Gastrocnemius medialis (tissue), 4 donors: ENCODE results near the gene FGFRL1.

Source experiments
- POLR2A ChIP-seq, 2 donors: fragments of 450-650 bp; IDR thresholded peaks; one replicate each; pipeline ENCODE4 v1.6.1; 2017; ENCODE audit warnings: antibody characterized with exemption in 2 of 2, mild to moderate bottlenecking in 2 of 2, moderate library complexity in 2 of 2
- TF ChIP-seq, protein P1 (sequence below), 5 experiments: fragments of 450-650 bp in 3 of 5; fragments of 200-600 bp in 2 of 5; sonication (generic) in 2 of 5; IDR thresholded peaks in 4 of 5; conservative IDR thresholded peaks in 1 of 5; 1 replicate in 4 of 5; 2 replicates in 1 of 5; pipeline ENCODE4 v1.5.1; 2016 to 2019; ENCODE audit warnings: antibody characterized with exemption in 5 of 5, mild to moderate bottlenecking in 3 of 5, moderate library complexity in 3 of 5

DNA sequence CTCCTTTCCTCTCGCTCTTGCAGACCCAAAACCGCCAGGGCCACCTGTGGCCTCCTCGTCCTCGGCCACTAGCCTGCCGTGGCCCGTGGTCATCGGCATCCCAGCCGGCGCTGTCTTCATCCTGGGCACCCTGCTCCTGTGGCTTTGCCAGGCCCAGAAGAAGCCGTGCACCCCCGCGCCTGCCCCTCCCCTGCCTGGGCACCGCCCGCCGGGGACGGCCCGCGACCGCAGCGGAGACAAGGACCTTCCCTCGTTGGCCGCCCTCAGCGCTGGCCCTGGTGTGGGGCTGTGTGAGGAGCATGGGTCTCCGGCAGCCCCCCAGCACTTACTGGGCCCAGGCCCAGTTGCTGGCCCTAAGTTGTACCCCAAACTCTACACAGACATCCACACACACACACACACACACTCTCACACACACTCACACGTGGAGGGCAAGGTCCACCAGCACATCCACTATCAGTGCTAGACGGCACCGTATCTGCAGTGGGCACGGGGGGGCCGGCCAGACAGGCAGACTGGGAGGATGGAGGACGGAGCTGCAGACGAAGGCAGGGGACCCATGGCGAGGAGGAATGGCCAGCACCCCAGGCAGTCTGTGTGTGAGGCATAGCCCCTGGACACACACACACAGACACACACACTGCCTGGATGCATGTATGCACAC is 13.6 kb downstream of the FGFRL1 start:
- TF ChIP-seq, protein P1, sequence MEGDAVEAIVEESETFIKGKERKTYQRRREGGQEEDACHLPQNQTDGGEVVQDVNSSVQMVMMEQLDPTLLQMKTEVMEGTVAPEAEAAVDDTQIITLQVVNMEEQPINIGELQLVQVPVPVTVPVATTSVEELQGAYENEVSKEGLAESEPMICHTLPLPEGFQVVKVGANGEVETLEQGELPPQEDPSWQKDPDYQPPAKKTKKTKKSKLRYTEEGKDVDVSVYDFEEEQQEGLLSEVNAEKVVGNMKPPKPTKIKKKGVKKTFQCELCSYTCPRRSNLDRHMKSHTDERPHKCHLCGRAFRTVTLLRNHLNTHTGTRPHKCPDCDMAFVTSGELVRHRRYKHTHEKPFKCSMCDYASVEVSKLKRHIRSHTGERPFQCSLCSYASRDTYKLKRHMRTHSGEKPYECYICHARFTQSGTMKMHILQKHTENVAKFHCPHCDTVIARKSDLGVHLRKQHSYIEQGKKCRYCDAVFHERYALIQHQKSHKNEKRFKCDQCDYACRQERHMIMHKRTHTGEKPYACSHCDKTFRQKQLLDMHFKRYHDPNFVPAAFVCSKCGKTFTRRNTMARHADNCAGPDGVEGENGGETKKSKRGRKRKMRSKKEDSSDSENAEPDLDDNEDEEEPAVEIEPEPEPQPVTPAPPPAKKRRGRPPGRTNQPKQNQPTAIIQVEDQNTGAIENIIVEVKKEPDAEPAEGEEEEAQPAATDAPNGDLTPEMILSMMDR (IDR thresholded peaks at IDR 0.05 in 4 of 5, conservative IDR thresholded peaks at IDR 0.05 in 1 of 5), result no peak
- no peak for TF ChIP-seq POLR2A (IDR thresholded peaks at IDR 0.05)
